Stromal cell of bone marrow (primary cell): ENCODE measurements around the gene TSPAN5.

Source experiments
- DNase-seq: peaks from one replicate; pipeline ENCODE4 v3.0.0-alpha.2; 2012; ENCODE audit warnings: low read depth

TSPAN5 gene

DNA sequence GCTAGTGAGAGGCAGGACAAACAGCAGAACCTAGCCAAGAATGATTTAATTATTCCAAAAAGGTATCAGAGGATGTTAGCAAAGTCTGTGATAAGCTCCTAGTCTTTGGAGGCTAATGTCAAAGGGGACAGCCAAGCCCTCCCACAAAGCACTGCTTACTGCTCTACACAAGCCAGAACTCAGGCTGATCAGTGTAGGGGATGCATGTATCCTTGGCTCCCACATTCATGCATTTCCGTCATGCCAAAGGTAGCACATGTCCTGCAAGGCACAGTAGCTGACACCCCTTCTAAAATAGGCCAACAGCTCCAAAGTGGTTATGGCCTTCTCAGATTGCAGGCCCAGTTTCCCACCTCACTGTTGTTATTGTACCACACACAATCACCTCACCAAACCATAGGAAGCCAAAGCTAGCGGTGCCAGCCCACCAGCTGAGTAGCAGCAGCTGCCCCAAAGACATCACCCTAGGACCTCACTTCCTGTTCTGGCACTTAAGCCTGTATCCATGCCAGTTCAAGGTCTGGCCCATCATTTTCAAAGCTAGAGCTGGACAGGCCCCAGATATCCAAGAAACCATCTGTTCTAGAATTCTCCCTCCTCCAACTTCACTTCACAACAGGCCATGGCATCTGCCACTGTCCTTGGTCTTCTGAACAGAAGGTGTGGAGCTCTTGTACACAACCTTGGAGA, 40.9 kb downstream of the TSPAN5 start:
- DNase-seq = no peak

DNA sequence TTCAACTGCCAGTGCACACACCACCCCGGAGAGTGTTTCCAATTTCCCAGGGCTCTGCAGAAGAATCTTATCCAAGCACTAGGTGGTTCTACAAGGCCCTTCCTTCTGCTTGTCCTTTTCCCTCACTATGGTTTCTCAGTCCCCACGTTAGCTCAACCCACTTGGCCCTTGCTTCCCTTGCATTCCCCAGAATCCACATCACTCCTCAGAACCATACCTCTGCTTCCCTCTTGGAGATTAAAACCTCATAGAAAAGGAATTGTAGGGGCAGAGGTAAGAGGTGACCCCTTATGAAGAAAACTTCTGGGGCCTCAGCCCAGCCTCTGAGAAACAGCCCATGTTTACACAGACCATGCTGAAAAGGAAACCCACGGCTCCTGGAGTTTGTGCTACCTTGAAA, 42.4 kb downstream of the TSPAN5 start:
- no peak for DNase-seq

DNA sequence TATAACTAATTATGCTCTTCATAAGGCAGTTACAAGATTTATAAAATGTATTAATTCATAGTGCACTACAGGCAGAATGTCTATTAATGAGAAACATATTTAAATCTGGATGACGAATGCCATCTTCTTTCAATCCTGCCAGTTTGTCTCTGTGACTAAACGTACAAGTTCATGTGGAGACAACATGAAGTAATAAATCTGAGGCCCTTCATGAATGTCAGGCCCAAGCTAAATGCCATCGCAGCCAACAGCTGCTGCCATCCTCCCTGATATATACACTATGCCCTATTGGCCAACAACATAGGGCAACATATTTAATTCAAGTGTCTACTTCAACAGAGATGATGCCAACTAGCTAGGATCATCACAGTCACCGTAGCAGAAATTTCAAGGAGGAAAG, 43.7 kb downstream of the TSPAN5 start:
- DNase-seq = no peak

DNA sequence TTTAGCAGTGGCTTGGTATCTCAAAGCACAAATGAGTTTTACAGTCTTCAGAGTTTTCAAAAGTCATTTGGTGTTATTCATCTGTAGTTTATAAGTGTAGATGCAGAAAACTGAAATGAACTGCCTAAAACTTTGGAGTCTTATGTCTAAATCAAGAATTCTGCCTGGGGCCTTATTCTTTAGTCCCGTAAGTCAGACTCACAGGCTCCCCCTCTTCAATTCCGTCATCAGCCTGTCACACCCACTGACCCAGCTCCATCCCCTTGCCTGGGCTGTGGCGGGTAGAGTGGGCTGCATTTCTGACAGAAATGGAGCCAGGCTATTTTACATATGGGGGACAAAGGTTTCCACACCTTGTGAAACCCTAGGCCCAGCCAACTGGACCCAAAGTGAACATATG, 44.3 kb downstream of the TSPAN5 start:
- no peak for DNase-seq

DNA sequence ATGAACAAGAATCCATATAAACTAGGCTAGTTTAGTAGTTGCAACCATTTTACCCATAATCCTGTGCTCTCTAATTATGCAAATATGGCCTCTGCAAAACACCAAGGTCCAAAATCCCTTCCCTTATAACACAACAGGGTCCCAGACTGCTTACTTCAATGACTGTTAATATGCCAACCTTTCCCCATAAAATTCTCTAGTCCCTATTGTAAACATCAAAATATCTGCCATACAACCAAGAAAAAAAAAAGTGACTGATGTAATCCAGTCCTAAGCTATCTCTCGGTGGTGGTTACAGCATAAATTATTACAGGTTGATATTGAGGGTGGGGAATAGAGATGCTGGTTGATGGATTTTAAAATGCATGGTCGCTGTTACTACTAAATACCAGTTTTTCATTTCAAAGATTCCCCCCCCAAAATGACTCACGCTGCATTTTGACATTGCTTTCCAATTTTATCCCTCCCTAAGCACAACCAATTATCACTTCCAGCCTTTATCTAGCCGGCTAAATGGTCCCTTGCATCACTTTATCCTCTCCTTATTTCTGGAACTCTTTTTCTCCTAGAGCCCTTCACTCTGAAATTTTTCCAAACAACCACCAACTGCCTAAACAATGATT, 44.8 kb downstream of the TSPAN5 start:
- DNase-seq = no peak

DNA sequence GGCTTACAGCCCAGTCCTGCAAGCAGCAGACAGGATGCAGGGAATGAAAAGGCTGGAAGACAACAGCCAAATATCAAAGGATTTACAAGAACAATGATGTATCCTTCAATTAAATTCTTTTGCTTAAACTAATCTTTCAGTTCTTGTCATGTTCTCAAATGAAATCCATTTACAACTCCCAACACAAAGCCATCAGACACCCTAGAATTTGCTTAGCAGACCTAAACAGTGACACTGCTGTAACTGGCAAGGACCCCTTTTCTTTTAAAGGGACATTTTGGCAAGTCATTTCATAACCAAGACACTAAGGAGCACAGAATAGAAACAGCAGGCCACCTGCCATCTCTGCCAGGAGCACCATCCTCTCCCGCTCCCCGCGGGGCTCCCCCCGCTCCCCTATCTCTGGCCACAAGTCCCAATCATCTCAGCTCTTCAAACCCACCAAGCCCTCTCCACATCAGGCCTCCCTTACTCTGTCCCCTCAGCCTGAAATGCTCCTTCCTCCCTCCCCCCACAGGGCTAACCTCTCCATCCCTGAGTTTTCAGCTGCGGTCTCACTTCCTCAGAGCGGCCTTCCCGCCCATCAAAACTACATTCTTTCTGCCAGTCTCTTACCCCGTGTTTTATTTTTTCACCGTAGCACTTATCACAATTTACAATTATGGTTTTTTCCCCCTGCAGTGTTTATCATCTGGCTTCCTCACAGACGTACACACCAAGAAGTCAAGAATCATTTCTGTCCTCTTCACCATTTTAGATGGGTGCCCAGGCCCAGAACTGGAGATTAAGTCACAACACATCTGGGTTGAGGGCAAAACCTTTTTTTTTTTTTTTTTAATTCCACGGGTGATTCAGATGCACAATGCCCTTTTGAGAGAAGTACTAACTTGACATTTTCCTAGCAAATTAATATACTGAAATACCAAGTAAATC, 45.8 kb downstream of the TSPAN5 start:
- no peak for DNase-seq

DNA sequence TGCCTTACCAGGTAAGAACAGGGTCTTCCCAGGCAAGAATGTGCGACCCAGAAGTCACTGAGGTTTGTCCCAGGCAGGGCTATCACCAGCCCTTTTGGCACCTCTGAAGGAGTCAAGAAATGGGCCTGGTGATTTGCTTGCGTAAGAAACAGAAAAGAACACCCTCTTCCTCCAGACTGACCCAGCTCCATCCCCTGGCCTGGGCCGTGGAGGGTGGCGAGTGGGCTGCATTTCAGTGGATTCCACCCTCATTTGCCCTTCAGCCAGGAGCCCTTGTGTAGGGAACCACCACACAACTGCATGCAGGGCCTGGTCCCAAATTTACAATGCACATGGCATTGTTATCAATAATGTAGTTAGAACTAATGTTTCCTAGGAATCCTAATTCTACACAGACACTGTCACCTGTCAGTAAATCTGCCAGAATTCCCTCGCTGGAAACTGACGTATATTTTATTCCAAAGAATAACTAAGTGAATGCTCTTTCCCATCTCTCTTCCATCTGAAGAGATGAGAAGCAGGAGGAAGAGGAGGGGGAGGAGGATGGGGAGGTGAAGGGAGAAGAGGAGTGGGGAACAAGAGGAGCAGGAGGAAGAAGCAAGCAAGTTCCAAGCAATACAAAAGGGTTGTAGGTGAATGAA, 46.6 kb downstream of the TSPAN5 start:
- no peak for DNase-seq

DNA sequence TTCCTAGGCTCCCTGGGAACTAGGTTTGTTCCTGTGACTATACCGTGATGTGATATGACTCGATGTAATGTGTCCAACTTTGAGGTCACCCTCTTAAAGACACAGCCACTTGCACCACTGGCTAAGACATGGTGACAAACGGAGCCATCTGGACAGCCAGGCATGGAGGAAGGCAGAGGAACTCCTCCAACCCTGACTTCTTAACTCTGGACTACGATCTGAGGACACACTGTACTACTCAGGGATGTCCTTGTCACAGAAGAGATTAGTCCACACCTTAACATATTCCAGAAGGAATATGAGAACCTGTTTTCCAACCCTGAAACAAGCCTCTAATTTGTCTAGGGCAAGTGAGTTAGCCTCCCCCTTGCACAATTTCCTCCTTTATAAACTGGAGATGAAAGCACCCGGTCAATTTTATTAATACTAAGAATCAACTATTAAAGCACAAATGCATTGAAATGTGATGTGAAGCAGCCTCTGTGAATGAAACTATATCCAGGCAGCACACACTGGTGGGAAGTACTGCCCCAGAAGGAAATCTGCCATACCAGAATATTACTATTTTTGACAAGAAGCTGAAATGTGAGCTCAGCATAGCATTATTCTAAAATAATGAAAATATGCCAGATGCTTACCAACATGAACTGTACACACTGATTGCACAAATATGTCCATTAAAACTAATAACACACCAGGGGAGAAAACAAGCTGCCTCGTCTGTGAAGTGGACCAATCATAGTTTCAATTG, 47.3 kb downstream of the TSPAN5 start:
- DNase-seq = no peak

DNA sequence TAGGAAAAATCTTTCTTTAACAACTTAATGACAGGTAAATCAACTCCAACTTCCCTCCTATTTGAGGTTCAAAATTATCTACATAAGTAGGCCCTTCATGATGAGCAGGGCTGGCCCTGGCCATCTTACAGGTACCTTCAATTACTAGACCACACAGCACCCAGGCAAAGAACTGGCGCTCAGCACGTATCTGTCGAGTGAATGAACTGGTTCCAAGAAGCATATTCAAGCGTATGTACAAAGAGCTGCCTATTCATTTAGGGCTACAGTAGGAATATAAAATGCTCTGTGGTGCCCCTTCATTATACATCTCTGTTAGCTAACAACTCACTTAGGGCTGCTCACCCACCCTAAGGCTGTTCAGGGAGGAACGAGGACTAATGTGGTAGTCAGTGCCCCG, 48.0 kb downstream of the TSPAN5 start:
- no peak for DNase-seq

DNA sequence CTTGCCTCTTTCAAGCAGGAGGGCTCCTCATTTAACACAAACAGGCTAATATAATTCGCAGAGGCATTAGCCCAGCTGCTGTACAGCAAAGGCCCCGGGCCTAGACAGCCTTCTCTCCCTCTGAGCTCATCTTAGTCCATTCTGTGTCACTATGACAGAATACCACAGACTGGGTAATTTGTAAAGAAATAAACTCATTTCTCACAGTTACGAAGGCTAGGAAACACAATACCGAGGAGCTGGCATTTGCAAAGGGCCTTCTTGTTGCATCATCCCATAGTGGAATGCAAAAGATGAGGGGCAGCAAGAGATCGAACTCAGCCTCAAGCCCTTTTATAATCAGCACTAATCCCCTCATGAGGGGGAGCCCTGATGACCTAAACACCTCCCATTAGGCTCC, 48.5 kb downstream of the TSPAN5 start:
- no peak for DNase-seq

DNA sequence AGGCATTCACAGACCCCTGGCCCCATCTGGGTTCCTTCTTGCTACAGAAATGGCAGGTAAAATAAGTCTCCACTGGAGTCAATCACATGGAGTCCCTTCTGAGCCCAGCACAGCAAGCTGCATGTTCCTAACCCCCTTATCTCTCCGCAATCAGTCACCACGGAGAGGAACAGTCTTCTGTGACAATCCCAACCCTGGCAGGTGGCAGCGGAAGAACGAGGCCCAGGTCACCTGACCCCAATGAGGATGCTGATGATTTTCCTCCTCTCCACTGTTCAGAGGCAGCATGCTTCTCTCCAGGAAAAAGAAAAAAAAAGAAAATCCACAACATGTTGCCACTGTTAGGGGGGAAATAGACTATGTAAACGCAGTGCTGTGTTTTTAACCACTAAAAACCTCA, 50.1 kb downstream of the TSPAN5 start:
- DNase-seq = no peak

DNA sequence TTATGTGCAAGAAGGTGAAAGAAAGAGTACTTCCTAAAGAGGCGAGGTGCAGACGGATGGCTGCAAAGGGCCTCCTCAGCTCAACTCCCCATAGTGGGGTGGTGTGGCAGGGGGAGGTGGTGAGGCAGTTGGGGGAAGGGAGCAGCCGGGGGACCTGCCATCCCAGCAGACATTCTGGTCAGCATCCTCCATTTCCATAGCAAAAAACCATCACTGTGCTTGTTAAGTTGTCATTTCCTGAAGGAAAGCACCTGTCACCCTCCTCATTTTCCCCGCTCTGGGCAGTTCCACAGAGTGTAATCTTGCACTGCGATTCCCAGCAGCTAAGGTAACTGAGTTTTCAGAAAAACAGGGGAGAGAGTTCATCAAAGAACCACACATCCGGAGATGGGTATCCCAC, 51.5 kb downstream of the TSPAN5 start:
- DNase-seq = no peak

DNA sequence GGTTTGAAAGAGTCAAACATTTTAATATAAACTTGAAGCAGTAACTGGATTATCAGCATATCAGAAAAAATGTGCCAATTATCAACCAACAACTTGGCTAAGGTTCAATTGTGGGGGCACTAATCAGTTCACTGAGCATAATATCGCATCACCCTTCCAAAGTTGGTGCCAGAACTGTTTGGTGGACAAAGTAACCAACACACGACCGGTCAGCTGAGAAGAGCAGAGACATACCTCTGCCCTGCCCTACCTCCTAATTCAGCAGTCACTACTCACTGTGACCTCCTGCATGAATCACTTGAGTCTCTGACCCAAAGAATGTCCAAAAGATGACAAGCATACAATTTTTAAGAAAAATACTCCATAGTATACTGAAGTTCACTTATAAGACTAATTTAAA, 53.2 kb downstream of the TSPAN5 start:
- no peak for DNase-seq

DNA sequence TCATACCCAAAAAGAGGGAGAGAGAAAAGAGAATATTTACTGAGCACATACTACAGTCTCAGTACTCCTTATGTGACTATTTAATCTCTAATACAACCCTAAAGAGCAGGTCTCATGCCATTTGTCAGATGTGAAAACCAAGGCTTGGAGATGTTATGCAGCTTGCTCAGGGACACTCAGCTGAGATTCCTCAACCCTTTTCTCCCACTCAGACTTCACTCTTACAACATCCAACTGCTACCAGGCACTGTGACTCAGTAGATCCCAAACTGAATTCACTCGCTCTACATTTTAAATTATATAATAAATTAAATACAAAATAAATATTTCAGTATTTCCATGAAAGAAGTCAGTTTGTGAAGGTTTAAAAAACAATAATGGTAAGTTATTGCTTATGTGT, 53.7 kb downstream of the TSPAN5 start:
- no peak for DNase-seq

DNA sequence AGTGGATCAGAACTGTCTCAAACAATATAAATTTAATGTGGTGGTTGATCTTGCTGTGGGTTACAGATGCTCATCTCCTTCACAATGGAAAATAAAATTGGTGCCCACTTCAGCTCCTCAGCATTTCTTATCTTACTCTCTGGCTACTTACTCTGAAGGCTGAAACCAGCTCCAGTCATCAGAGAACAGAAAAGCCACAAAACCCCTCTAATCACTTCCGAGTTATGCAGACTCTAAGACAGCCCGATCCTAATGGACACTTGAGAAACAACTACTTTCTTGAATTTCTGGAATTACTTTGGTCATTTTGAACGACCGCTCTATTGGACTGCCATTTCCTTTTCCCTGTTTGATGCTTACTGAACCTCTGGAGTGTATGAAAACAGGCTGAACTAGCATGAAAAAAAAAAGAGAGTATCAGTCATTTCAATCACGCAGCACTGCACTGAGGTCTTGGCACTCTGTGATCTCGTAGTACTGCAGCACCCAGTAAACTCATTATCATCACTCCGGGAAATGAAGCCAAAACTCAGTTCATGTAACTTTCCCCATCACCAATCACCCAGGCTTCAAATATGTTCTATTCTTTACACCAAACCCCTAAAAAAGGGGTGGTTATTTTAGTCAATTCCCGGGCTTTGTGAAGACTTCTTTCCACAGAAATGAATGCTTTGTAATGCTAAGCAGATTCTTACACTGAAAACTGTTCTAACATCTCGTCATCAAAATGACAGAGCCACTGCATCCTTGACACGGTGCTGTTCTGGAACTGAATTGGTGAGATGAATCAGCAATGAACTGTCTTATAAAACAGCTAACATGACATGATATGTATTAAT, 54.5 kb downstream of the TSPAN5 start:
- peak; percentile 36 for DNase-seq

DNA sequence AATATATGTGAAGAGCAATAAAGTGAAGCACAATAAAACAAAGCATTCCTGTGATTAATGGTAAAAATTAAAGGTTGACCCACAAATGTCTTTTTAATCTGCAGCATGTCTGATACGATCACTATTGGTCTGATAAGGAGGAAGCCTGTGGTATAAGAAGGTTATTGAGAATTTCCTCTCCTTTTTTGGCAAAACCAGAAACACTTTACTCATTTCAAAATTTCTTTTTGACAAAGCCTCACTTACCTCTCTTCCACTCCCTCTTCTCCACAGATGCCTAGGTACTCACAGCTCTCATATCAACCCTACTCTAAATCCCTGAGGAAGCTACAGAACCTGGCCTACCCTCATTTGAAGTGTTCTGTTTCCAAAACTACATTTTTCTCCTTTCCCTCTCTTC, 56.1 kb downstream of the TSPAN5 start:
- no peak for DNase-seq

DNA sequence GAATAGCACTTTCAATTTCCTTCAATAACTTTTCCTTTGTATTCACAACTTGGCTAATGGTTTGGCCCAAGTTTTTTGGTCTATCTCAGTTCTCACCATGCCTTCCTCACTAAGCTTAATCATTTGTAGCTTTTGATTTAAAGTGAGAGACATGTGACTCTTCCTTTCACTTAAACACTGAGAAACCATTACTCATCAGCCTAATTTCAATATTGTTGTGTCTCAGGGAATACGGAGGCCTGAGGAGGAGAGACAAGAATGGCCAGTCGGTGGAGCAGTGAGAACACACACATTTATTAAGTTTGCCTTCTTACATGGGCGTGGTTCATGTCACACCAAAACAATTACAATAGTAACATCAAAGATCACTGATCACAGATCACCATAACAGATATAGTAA, 56.7 kb downstream of the TSPAN5 start:
- no peak for DNase-seq

DNA sequence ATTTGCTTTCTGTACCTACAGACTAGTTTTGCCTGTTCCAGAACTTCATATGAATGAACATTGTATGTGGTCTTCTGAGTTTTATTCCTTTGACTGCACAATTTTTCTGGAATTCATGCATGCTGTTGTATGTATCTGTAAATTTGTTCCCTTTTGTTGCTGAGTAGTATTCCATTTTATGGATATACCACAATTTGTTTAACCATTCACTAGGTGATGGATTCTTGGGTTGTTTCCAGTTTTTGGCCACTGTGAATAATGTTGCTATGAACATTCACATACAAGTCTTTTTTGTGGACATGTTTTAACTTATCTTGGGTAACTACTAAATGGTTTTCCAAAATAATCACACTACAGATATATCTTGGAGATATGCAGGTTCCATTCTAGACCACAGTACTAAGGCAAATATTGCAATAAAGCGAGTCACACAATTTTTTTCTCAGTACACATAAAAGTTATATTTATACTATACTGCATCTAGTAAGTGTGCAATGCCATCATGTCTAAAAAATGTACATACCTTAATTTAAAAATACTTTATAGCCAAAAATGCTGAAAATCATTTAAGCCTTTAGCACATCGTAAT, 58.7 kb downstream of the TSPAN5 start:
- DNase-seq = no peak

DNA sequence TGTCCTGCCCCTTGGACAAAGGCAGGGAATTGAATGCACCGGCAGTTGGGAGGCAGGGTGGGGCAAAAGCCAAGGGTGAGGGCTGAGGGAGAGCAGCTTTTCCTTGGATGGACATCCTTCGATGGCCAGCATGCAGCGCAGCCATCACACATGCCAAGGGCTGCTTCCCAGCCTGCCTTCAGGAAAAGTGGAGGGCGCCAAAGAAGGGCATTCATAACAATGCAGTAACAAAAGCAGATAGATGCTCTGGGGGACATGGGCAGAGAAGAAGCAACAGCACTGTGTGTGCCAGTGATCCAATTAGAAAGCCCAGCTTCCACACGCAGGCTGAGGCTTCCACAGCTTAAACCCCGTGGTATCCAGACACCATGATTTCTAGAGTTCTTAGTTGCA, 71.5 kb downstream of the TSPAN5 start:
- DNase-seq = no peak

DNA sequence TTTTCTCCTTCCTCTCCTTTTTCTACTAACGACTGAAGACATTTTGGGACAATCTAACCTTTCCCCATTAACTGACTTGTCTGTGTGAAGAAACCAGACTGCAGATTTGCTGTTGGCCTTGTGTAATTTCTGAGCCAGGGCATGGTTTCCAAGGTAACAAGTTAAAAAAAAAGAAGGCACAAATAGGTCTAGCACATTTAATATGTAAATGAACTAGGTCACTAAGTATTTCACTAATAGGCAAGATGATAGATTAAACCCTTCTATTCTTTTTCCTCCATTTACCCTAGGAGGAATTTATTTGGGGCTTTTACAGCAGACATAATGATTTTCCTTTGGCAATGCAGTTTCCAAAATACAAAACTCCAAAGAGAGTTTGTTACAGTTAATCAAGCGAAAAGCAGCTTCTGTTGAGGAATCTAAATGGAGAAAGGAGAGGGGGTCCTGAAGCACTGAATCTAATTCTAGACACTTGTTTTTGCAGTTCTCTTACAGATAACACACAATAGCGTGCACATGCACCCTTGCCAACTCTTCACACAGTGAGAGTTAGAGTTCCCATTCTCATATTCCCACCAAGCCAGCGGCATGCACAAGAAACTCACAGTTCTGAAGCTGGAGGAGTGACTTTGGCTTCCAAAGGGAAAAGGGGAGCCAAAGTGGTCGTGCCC, 72.0 kb downstream of the TSPAN5 start:
- DNase-seq = no peak
